ENCODE data around the gene SLC8A3.

- TF ChIP-seq CTCF (conservative IDR thresholded peaks at IDR 0.05; ENCODE audit: low read length): no peak
- TF ChIP-seq EZH2phosphoT487 (IDR thresholded peaks at IDR 0.05; ENCODE audit: borderline replicate concordance, low read depth, low read length): no peak
These were observed 184.0 kb downstream of the SLC8A3 start for GRCh38 chr14:70004791-70005190.
